HEK293 (cell line): ENCODE data around the gene FAM83C.
A peak's percentile ranks its signal among the peaks of the same experiment; 100 is the strongest.

Experiments
- CTCF ChIA-PET: fragments of 350-600 bp; formaldehyde crosslinking; extraction: SDS; loops from one replicate; lab custom pipeline; 2021; ENCODE audit warnings: antibody characterized with exemption; lab: Yijun Ruan, JAX
- POLR2A ChIA-PET: fragments of 300-600 bp; formaldehyde crosslinking; extraction: SDS; loops from one replicate; lab custom pipeline; 2020; ENCODE audit warnings: antibody characterized with exemption, inconsistent platforms; lab: Yijun Ruan, JAX
- H3K27ac ChIP-seq: fragments of 200-500 bp; sonication (Bioruptor generic); 2 replicates; pipeline ENCODE4 v1.5.1; 2014; ENCODE audit warnings: low read depth, low read length, control low read depth, inconsistent platforms; ENCODE audit errors: extremely low read depth
- H3K36me3 ChIP-seq, 2 experiments: fragments of 200-500 bp in 1 of 2; sonication (Bioruptor generic) in 1 of 2; 1 replicate in 1 of 2; 2 replicates in 1 of 2; pipeline ENCODE4 v1.5.1; 2014 to 2017; ENCODE audit warnings: inconsistent platforms in 2 of 2, low read length in 2 of 2; ENCODE audit not compliant: control insufficient read depth in 2 of 2, insufficient read depth in 1 of 2
- H3K4me1 ChIP-seq: fragments of 200-500 bp; sonication (Bioruptor generic); 2 replicates; pipeline ENCODE4 v1.5.1; 2014; ENCODE audit warnings: mild to moderate bottlenecking, low read length, inconsistent platforms; ENCODE audit not compliant: control insufficient read depth, insufficient read depth
- H3K4me3 ChIP-seq: 2 replicates; pipeline ENCODE4 v1.5.1; 2011; ENCODE audit warnings: low read depth, mild to moderate bottlenecking, control low read depth, low read length, moderate library complexity
- H3K9me3 ChIP-seq: fragments of 200-500 bp; sonication (Bioruptor generic); 2 replicates; pipeline ENCODE4 v1.5.1; 2014; ENCODE audit warnings: low read depth, low read length, inconsistent platforms; ENCODE audit not compliant: control insufficient read depth, insufficient read depth
- CTCF ChIP-seq: fragments of 450-650 bp; formaldehyde crosslinking; IDR thresholded peaks from 2 replicates; pipeline ENCODE4 v1.5.1; 2016; ENCODE audit warnings: missing biosample characterization, missing genetic modification characterization
- IKZF3 ChIP-seq: fragments of 450-650 bp; IDR thresholded peaks from 2 replicates; pipeline ENCODE4 v1.5.0; 2018; ENCODE audit warnings: missing biosample characterization, mild to moderate bottlenecking, missing genetic modification characterization, moderate library complexity
- KLF17 ChIP-seq: fragments of 450-650 bp; formaldehyde crosslinking; IDR thresholded peaks from 2 replicates; pipeline ENCODE4 v1.5.1; 2016; ENCODE audit warnings: missing biosample characterization, missing genetic modification characterization
- KLF8 ChIP-seq: fragments of 450-650 bp; formaldehyde crosslinking; IDR thresholded peaks from 2 replicates; pipeline ENCODE4 v1.5.1; 2016; ENCODE audit warnings: missing biosample characterization, missing genetic modification characterization
- PRDM10 ChIP-seq: fragments of 450-650 bp; formaldehyde crosslinking; IDR thresholded peaks from 2 replicates; pipeline ENCODE4 v1.5.1; 2016; ENCODE audit warnings: missing biosample characterization, missing genetic modification characterization
- PRDM4 ChIP-seq: fragments of 450-650 bp; formaldehyde crosslinking; IDR thresholded peaks from 2 replicates; pipeline ENCODE4 v1.5.1; 2017; ENCODE audit warnings: missing biosample characterization, missing genetic modification characterization
- RBAK ChIP-seq: fragments of 450-650 bp; formaldehyde crosslinking; IDR thresholded peaks from 2 replicates; pipeline ENCODE4 v1.5.1; 2016; ENCODE audit warnings: missing biosample characterization, missing genetic modification characterization
- ZNF146 ChIP-seq: fragments of 450-650 bp; formaldehyde crosslinking; IDR thresholded peaks from 2 replicates; pipeline ENCODE4 v1.5.1; 2016; ENCODE audit warnings: missing biosample characterization, missing genetic modification characterization
- ZNF148 ChIP-seq: fragments of 450-650 bp; formaldehyde crosslinking; IDR thresholded peaks from 2 replicates; pipeline ENCODE4 v1.5.0; 2017; ENCODE audit warnings: missing biosample characterization, missing genetic modification characterization, borderline replicate concordance
- ZNF16 ChIP-seq: fragments of 450-650 bp; formaldehyde crosslinking; IDR thresholded peaks from 2 replicates; pipeline ENCODE4 v1.5.1; 2016; ENCODE audit warnings: low read depth, missing biosample characterization, missing genetic modification characterization
- ZNF223 ChIP-seq: fragments of 450-650 bp; formaldehyde crosslinking; IDR thresholded peaks from 2 replicates; pipeline ENCODE4 v1.5.1; 2016; ENCODE audit warnings: missing biosample characterization, missing genetic modification characterization
- ZNF341 ChIP-seq: fragments of 450-650 bp; formaldehyde crosslinking; IDR thresholded peaks from 2 replicates; pipeline ENCODE4; 2016; ENCODE audit warnings: low read depth, missing biosample characterization, missing genetic modification characterization
- ZNF362 ChIP-seq: fragments of 450-650 bp; formaldehyde crosslinking; IDR thresholded peaks from 2 replicates; pipeline ENCODE4 v1.5.1; 2016; ENCODE audit warnings: missing biosample characterization, missing genetic modification characterization
- ZNF366 ChIP-seq: fragments of 450-650 bp; formaldehyde crosslinking; conservative IDR thresholded peaks from 2 replicates; pipeline ENCODE4 v1.5.1; 2016; ENCODE audit warnings: missing biosample characterization, missing genetic modification characterization
- ZNF391 ChIP-seq: fragments of 450-650 bp; formaldehyde crosslinking; IDR thresholded peaks from 2 replicates; pipeline ENCODE4 v1.5.1; 2016; ENCODE audit warnings: low read depth, missing biosample characterization, missing genetic modification characterization, borderline replicate concordance
- ZNF416 ChIP-seq: fragments of 450-650 bp; formaldehyde crosslinking; IDR thresholded peaks from 2 replicates; pipeline ENCODE4 v1.5.1; 2016; ENCODE audit warnings: missing biosample characterization, missing genetic modification characterization
- ZNF654 ChIP-seq: fragments of 450-650 bp; formaldehyde crosslinking; IDR thresholded peaks from 2 replicates; pipeline ENCODE4 v1.5.1; 2016; ENCODE audit warnings: low read depth, missing biosample characterization, missing genetic modification characterization
- ZNF658 ChIP-seq: fragments of 450-650 bp; formaldehyde crosslinking; IDR thresholded peaks from 2 replicates; pipeline ENCODE4; 2016; ENCODE audit warnings: missing biosample characterization, missing genetic modification characterization
- ZNF692 ChIP-seq: fragments of 450-650 bp; formaldehyde crosslinking; IDR thresholded peaks from 2 replicates; pipeline ENCODE4 v1.5.1; 2016; ENCODE audit warnings: missing biosample characterization, missing genetic modification characterization
- ZNF777 ChIP-seq: fragments of 450-650 bp; formaldehyde crosslinking; IDR thresholded peaks from 2 replicates; pipeline ENCODE4 v1.5.1; 2017; ENCODE audit warnings: missing biosample characterization, missing genetic modification characterization, borderline replicate concordance
- ZNF837 ChIP-seq: fragments of 450-650 bp; formaldehyde crosslinking; IDR thresholded peaks from 2 replicates; pipeline ENCODE4 v1.5.1; 2016; ENCODE audit warnings: missing biosample characterization, missing genetic modification characterization
- ZNF843 ChIP-seq: fragments of 450-650 bp; formaldehyde crosslinking; IDR thresholded peaks from 2 replicates; pipeline ENCODE4 v1.5.1; 2016; ENCODE audit warnings: missing biosample characterization, missing genetic modification characterization

FAM83C gene

GRCh38 chr20:35303735-35304491, 11.7 kb upstream of the FAM83C start:
- Histone ChIP-seq H3K36me3 (peaks cover 0 to 13% of the 10 kb centered on the region in 2 experiments; a peak in 1 of 3 replicates), H3K4me3 (no peak overlapping the region), H3K27ac (no peak overlapping the region), H3K4me1 (no peaks in the 10 kb centered on the region; the same call in 1 of the 2 replicates), H3K9me3 (no peaks in the 10 kb centered on the region)
- CTCF ChIA-PET = interaction anchor here (0.5 to 13.7 kb wide), 33 partner anchors 9 to 965 kb away, joined by 3 to 236 read pairs (median 5); partner anchors contain the start of genes EIF6, GDF5 and MMP24OS
- POLR2A ChIA-PET = interaction anchor here (1.4 kb wide), 1 partner anchor 26 kb away, joined by 5 read pairs; the partner anchor contains the start of gene MMP24OS
- TF ChIP-seq ZNF223 (tag by site-specific recombination) (no peak), ZNF777 (tag by site-specific recombination) (no peak), PRDM10 (tag by site-specific recombination) (peak; percentile 25; the same call in 1 of the 2 replicates), CTCF (peak; percentile 86), ZNF416 (no peak), ZNF148 (tag by site-specific recombination) (no peak), ZNF837 (tag by site-specific recombination) (no peak), ZNF692 (tag by site-specific recombination) (peak; percentile 54; the same call in 1 of the 2 replicates), RBAK (tag by site-specific recombination) (no peak), KLF17 (peak; percentile 31; the same call in 1 of the 2 replicates), ZNF366 (no peak), ZNF146 (tag by site-specific recombination) (no peak), IKZF3 (tag by site-specific recombination) (no peak), ZNF16 (tag by site-specific recombination) (no peak), ZNF362 (tag by site-specific recombination) (no peak), PRDM4 (tag by site-specific recombination) (no peak), ZNF843 (no peak), ZNF658 (tag by site-specific recombination) (no peak), KLF8 (0 out of 2 replicates have a peak, but pooled peaks have one; percentile 26), ZNF341 (tag by site-specific recombination) (no peak), ZNF391 (tag by site-specific recombination) (no peak), ZNF654 (peak; percentile 98)
